Stomach (tissue), 4 donors: ENCODE data around the gene SOCS3.

Source experiments
- EP300 ChIP-seq: sonication (generic); formaldehyde crosslinking; IDR thresholded peaks from one replicate; pipeline ENCODE4 v1.6.1; 2017; ENCODE audit warnings: antibody characterized with exemption
- POLR2A ChIP-seq, 4 donors: fragments of 450-650 bp; IDR thresholded peaks; one replicate each; pipeline ENCODE4 v1.6.1; 2016; ENCODE audit warnings: antibody characterized with exemption in 4 of 4, control low read depth in 2 of 4, mild to moderate bottlenecking in 1 of 4, moderate library complexity in 1 of 4
- POLR2AphosphoS5 ChIP-seq, 3 donors: sonication (generic); formaldehyde crosslinking; IDR thresholded peaks; one replicate each; pipeline ENCODE4 v1.6.1; 2016; ENCODE audit warnings: antibody characterized with exemption in 3 of 3
- TF ChIP-seq, protein P1 (sequence below), 7 experiments: fragments of 450-650 bp in 4 of 7; fragments of 200-600 bp in 3 of 7; sonication (generic) in 3 of 7; IDR thresholded peaks; one replicate each; pipeline ENCODE4 v1.5.1; 2016 to 2019; ENCODE audit warnings: antibody characterized with exemption in 7 of 7, control low read depth in 2 of 7, mild to moderate bottlenecking in 1 of 7

DNA sequence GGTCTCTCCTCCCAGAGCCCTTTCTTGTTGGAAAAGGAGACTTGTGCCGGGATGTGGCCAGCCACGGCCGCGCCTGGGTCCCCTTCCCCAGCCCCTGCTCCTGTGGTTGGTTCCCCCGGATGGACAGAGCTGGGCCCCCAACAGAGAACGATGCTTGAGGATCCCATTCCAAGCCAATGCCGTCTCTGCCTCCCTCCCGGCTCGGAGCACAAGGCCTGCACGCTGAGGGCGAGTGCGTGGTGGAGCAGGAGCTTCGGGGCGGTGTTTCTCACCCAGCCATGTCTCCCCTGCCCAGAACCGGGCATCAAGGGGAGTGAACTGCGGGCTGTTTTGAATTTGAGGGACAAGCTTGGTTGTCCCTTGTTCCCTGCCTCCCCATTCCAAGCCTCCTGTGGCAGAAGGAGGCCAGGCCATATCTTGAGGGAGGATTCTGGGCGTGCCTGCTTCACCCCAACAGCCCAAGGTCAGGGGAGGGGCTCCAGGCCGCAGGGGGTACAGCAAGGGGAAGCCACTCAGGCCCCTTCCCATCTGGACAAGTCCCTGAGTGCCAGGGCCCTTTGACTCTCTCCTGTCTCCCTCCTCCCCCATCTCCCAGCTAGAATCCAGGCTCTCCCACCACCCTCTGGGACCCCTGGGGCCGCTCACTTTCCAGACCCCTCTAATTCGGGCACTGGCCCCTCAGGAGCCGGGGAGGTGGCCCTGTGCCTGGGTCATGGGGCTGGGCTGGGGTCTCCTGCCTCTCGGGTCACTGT, 43.6 kb downstream of the SOCS3 start:
- TF ChIP-seq, protein P1, sequence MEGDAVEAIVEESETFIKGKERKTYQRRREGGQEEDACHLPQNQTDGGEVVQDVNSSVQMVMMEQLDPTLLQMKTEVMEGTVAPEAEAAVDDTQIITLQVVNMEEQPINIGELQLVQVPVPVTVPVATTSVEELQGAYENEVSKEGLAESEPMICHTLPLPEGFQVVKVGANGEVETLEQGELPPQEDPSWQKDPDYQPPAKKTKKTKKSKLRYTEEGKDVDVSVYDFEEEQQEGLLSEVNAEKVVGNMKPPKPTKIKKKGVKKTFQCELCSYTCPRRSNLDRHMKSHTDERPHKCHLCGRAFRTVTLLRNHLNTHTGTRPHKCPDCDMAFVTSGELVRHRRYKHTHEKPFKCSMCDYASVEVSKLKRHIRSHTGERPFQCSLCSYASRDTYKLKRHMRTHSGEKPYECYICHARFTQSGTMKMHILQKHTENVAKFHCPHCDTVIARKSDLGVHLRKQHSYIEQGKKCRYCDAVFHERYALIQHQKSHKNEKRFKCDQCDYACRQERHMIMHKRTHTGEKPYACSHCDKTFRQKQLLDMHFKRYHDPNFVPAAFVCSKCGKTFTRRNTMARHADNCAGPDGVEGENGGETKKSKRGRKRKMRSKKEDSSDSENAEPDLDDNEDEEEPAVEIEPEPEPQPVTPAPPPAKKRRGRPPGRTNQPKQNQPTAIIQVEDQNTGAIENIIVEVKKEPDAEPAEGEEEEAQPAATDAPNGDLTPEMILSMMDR (IDR thresholded peaks at IDR 0.05): no peak
- TF ChIP-seq POLR2A (IDR thresholded peaks at IDR 0.05) (no peak), POLR2AphosphoS5 (IDR thresholded peaks at IDR 0.05) (no peak), EP300 (no peak)
